ENCODE results near the gene INPP5B.

DNA sequence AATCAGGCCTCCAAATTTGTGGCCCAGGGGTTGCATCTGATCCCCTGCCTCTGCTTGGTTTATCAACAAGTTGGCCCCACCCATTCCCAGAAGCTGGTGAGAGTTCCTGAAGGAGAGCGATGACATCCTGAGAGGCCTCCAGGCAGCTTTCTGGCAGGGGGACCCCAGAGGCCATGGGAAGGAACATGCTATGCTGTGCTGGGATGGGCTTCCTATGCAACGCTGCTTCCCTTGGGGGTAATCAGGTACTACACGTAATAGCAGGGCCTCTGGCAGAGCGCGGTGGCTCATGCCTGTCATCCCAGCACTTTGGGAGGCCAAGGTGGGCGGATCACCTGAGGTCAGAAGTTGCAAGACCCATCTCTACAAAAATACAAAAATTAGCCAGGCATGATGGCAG, 79.1 kb downstream of the INPP5B start:
- TF ChIP-seq, protein P1, sequence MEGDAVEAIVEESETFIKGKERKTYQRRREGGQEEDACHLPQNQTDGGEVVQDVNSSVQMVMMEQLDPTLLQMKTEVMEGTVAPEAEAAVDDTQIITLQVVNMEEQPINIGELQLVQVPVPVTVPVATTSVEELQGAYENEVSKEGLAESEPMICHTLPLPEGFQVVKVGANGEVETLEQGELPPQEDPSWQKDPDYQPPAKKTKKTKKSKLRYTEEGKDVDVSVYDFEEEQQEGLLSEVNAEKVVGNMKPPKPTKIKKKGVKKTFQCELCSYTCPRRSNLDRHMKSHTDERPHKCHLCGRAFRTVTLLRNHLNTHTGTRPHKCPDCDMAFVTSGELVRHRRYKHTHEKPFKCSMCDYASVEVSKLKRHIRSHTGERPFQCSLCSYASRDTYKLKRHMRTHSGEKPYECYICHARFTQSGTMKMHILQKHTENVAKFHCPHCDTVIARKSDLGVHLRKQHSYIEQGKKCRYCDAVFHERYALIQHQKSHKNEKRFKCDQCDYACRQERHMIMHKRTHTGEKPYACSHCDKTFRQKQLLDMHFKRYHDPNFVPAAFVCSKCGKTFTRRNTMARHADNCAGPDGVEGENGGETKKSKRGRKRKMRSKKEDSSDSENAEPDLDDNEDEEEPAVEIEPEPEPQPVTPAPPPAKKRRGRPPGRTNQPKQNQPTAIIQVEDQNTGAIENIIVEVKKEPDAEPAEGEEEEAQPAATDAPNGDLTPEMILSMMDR (conservative IDR thresholded peaks at IDR 0.05 in 1 of 2, IDR thresholded peaks at IDR 0.05 in 1 of 2; ENCODE audit: extremely low read depth in 1 of 2, insufficient read depth in 1 of 2, low read depth in 1 of 2, low read length in 2 of 2), result no peak
- TF ChIP-seq EZH2 (IDR thresholded peaks at IDR 0.05; ENCODE audit: borderline replicate concordance, low read length), result no peak
